Neutrophil (primary cell): Measurements from ENCODE around the gene ATP6V0A1.
A peak's percentile ranks its signal among the peaks of the same experiment; 100 is the strongest.

Experiments
- H3K27ac ChIP-seq: fragments of 200-600 bp; sonication (generic); 2 replicates; pipeline ENCODE4 v1.5.1; 2016; ENCODE audit warnings: mild to moderate bottlenecking, moderate library complexity
- H3K27me3 ChIP-seq: fragments of 200-600 bp; sonication (generic); 2 replicates; pipeline ENCODE4 v1.6.0; 2016; ENCODE audit warnings: mild to moderate bottlenecking
- H3K36me3 ChIP-seq: fragments of 200-600 bp; sonication (generic); 2 replicates; pipeline ENCODE4 v1.5.1; 2017
- H3K4me1 ChIP-seq, 2 experiments: fragments of 200-600 bp in 1 of 2; sonication (generic) in 1 of 2; 1 replicate in 1 of 2; 2 replicates in 1 of 2; pipeline versions ENCODE4 v1.5.1 to v1.6.1; 2013 to 2016; ENCODE audit warnings: low read depth in 1 of 2, low read length in 1 of 2, mild to moderate bottlenecking in 1 of 2, moderate library complexity in 1 of 2; ENCODE audit not compliant: control insufficient read depth in 1 of 2, insufficient read depth in 1 of 2
- H3K4me3 ChIP-seq, 2 experiments: fragments of 200-600 bp in 1 of 2; sonication (generic) in 1 of 2; 1 replicate in 1 of 2; 2 replicates in 1 of 2; pipeline ENCODE4 v1.5.1; 2013 to 2016; ENCODE audit warnings: low read depth in 1 of 2, low read length in 1 of 2, mild to moderate bottlenecking in 1 of 2, moderate library complexity in 1 of 2
- H3K9me3 ChIP-seq: fragments of 200-600 bp; sonication (generic); 2 replicates; pipeline ENCODE4 v1.5.1; 2016
- TF ChIP-seq, protein P1 (sequence below): fragments of 200-600 bp; sonication (generic); IDR thresholded peaks from 2 replicates; pipeline ENCODE4 v1.5.1; 2016; ENCODE audit warnings: antibody characterized with exemption

Gene ATP6V0A1

DNA sequence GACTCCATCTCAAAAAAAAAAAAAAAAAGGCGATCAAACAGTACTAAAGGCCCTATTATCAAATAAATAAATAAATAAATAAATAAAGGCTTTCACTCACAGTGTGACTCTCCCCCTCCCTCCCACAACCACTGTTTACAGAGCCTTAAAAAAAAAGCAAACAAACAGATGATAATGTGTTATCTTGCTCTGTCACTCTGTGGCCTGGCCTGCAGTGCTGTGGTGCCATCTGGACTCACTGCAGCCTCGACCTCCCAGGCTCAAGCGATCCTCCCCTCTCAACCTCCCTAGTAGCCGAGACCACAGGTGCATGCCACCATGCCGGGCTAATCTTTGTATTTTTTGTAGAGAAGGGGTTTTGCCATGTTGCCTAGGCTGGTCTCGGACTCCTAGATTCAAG lies 69.3 kb downstream of the ATP6V0A1 start:
- Histone ChIP-seq H3K27me3 (no peaks in the 10 kb centered on the region), H3K27ac (no peak overlapping the region), H3K9me3 (no peaks in the 10 kb centered on the region), H3K4me1 (peaks cover 31 to 39% of the 10 kb centered on the region in 2 experiments), H3K36me3 (peaks cover 9% of the 10 kb centered on the region), H3K4me3 (no peak overlapping the region)
- TF ChIP-seq, protein P1, sequence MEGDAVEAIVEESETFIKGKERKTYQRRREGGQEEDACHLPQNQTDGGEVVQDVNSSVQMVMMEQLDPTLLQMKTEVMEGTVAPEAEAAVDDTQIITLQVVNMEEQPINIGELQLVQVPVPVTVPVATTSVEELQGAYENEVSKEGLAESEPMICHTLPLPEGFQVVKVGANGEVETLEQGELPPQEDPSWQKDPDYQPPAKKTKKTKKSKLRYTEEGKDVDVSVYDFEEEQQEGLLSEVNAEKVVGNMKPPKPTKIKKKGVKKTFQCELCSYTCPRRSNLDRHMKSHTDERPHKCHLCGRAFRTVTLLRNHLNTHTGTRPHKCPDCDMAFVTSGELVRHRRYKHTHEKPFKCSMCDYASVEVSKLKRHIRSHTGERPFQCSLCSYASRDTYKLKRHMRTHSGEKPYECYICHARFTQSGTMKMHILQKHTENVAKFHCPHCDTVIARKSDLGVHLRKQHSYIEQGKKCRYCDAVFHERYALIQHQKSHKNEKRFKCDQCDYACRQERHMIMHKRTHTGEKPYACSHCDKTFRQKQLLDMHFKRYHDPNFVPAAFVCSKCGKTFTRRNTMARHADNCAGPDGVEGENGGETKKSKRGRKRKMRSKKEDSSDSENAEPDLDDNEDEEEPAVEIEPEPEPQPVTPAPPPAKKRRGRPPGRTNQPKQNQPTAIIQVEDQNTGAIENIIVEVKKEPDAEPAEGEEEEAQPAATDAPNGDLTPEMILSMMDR: no peak

DNA sequence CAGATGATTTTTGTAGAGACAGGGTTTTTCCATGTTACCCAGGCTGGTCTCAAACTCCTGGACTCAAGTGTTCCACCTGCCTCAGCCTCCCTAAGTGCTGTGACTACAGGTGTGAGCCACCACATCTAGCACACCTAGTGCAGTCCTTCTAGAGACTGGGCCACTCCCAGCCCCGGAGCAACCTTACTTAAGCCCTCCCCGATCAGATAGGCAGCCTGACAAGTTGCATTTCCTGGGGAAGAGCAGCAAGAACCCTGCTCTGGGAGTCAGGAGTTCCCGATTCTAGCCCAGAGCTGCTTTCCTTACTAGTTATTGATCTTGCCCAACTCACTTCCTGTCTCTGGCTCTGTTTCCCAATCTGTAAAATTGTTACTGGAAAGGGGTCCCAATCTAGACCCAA lies 70.4 kb downstream of the ATP6V0A1 start:
- TF ChIP-seq, protein P1: no peak
- Histone ChIP-seq H3K4me1 (peaks cover 31 to 39% of the 10 kb centered on the region in 2 experiments), H3K9me3 (no peaks in the 10 kb centered on the region)

DNA sequence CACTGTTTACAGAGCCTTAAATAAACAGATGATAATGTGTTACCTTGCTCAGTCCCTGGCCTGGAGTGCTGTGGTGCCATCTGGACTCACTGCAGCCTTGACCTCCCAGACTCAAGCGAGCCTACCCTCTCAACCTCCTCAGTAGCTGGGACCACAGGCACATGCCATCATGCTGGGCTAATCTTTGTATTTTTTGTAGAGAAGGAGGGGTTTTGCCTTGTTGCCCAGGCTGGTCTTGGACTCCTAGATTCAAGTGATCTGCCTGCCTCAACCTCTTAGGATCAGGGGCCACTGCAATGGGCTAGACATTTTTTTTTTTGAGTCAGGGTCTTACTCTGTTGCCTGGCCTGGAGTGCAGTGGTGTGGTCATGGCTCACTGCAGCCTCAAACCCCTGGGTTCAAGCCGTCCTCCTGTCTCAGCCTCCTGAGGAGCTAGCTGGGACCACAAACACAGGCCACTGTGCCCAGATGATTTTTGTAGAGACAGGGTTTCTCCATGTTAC lies 72.3 kb downstream of the ATP6V0A1 start:
- H3K36me3 ChIP-seq: no peaks in the 10 kb centered on the region
- H3K27ac ChIP-seq: no peak overlapping the region
- H3K4me3 ChIP-seq: no peak overlapping the region
- peaks cover 37 to 48% of the 10 kb centered on the region in 2 experiments for H3K4me1 ChIP-seq
- no peaks in the 10 kb centered on the region for H3K27me3 ChIP-seq
- no peaks in the 10 kb centered on the region for H3K9me3 ChIP-seq
- TF ChIP-seq, protein P1: no peak

More for the DNA sequence above, 70.4 kb downstream of the ATP6V0A1 start:
- H3K27me3 ChIP-seq: no peaks in the 10 kb centered on the region
- H3K27ac ChIP-seq: no peak overlapping the region
- H3K4me3 ChIP-seq: no peak overlapping the region
- no peaks in the 10 kb centered on the region for H3K36me3 ChIP-seq

DNA sequence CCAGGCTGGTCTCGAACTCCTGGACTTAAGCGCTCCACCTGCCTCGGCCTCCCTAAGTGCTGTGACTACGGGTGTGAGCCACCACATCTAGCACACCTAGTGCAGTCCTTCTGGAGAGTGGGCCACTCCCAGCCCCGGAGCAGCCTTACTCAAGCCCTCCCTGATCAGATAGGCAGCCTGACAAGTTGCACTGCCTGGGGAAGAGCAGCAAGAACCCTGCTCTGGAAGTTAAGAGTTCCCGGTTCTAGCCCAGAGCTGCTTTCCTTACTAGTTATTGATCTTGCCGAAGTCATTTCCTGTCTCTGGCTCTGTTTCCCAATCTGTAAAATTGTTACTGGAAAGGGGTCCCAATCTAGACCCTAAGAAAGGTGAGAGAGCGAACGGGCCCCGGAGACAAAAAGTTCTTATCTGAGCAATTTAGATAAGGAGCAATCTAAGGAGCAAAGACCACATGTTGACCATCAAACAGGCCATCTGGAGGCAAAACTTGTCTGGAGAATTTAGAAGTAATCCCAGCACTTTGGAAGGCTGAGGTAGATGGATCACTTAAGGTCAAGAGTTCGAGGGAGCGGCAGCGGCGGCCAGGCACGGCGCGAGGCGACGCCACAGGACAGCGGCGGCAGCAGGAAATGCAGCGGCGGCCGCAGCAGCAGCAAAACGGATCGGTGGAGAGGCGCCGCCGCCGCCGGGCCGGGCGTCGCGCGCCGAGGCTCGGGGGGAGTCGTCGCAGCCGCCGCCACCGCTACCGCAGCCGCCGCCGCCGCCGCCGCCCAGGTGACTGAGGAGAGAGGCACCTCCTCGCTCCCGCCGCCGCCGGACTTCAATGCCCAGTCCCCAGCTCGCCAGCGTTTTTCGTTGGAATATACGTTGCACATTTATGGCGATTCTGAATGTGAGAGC lies 73.0 kb downstream of the ATP6V0A1 start:
- H3K27me3 ChIP-seq: no peaks in the 10 kb centered on the region
- H3K36me3 ChIP-seq: no peaks in the 10 kb centered on the region
- peak overlapping the region; percentile 50 for H3K27ac ChIP-seq
- H3K4me1 ChIP-seq: peaks cover 39 to 50% of the 10 kb centered on the region in 2 experiments
- TF ChIP-seq, protein P1: peak; percentile 56
- peak overlapping the region; percentile 53 to 59 for H3K4me3 ChIP-seq
- no peaks in the 10 kb centered on the region for H3K9me3 ChIP-seq

DNA sequence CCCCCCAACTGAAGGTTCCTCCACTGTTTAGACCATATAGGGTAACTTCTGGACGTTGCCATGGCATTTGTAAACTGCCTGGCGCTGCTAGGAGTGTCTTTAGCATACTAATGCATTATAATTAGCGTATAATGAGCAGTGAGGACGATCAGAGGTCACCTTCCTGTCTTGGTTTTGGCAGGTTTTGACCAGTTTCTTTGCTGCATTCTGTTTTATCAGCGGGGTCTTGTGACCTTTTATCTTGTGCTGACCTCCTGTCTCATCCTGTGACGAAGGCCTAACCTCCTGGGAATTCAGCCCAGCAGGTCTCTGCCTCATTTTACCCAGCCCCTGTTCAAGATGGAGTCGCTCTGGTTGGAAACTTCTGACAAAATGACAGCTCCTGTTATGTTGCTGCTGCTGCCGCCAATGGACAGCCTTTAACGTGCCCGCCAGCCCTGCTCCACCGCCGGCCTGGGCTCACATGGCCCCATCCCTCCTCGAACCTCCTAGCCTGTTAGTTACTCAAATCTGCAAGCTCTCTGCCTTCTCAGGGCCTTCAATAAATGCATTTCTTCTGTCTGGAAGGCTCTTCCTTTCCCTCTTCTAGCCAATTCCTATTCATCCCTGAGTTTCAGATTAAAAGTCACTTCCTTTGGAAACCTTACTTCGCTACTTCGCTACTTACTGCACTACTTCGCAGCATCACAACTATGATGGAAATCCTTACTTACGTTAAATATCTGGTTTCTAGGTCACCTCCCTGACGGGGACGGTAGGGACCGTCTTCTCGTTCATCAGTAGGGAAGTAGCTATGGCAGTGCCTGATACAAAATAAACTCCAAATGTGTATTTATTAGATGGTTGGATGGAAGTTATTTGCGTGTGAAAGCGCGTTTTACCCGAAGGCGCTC lies 76.7 kb downstream of the ATP6V0A1 start:
- Histone ChIP-seq H3K9me3 (no peaks in the 10 kb centered on the region), H3K4me3 (peak overlapping the region; percentile 79 to 84), H3K4me1 (peaks cover 26 to 28% of the 10 kb centered on the region in 2 experiments), H3K36me3 (peaks cover 10% of the 10 kb centered on the region), H3K27ac (peak overlapping the region; percentile 80), H3K27me3 (no peaks in the 10 kb centered on the region)
- TF ChIP-seq, protein P1: no peak
